ENCODE measurements around the gene ABHD8. TPM values are rescaled to one million over a fixed set of nuclear protein-coding genes. Genes with fewer than 3 reads are reported as not detected.

ABHD8 gene
- total and polyA plus RNA-seq, 2 of the 13 experiments (the other 11 are each of a cell fraction or from before 2014, with no cell fraction given), result 6.3 to 7.2 TPM

- no peak for TF ChIP-seq BCL3 (CRISPR knock-in tag; IDR thresholded peaks at IDR 0.05)
- TF ChIP-seq ZNF326 (CRISPR knock-in tag; IDR thresholded peaks at IDR 0.05; ENCODE audit: borderline replicate concordance), result no peak
- no peak for TF ChIP-seq ZNF740 (CRISPR knock-in tag; IDR thresholded peaks at IDR 0.05)
- TF ChIP-seq RARG (CRISPR knock-in tag; IDR thresholded peaks at IDR 0.05; ENCODE audit: low read depth), result no peak
- 0 out of 2 replicates have a peak, but pooled peaks have one; percentile 19 for TF ChIP-seq DNMT1 (CRISPR knock-in tag; IDR thresholded peaks at IDR 0.05)
- no peak for TF ChIP-seq KDM6A (CRISPR knock-in tag; IDR thresholded peaks at IDR 0.05; ENCODE audit: low read depth)
- no peak for TF ChIP-seq LBX2 (CRISPR knock-in tag; IDR thresholded peaks at IDR 0.05; ENCODE audit: borderline replicate concordance)
- TF ChIP-seq ZNF687 (CRISPR knock-in tag; IDR thresholded peaks at IDR 0.05), result peak; percentile 95
- TF ChIP-seq GRHL1 (CRISPR knock-in tag; conservative IDR thresholded peaks at IDR 0.05), result no peak
- TF ChIP-seq NR1H2 (CRISPR knock-in tag; IDR thresholded peaks at IDR 0.05; ENCODE audit: borderline replicate concordance, low read depth), result no peak
- no peak for TF ChIP-seq ZBTB4 (CRISPR knock-in tag; IDR thresholded peaks at IDR 0.05; ENCODE audit: borderline replicate concordance)
- no peak for TF ChIP-seq RORA (CRISPR knock-in tag; IDR thresholded peaks at IDR 0.05)
- TF ChIP-seq ZSCAN29 (CRISPR knock-in tag; conservative IDR thresholded peaks at IDR 0.05), result no peak
- no peak for TF ChIP-seq KDM4B (CRISPR knock-in tag; IDR thresholded peaks at IDR 0.05)
- TF ChIP-seq ZNF670 (CRISPR knock-in tag; IDR thresholded peaks at IDR 0.05; ENCODE audit: borderline replicate concordance), result no peak
- peak; percentile 46; the same call in 1 of the 2 replicates for TF ChIP-seq HIVEP1 (CRISPR knock-in tag; IDR thresholded peaks at IDR 0.05)
- TF ChIP-seq TBL1XR1 (IDR thresholded peaks at IDR 0.05; ENCODE audit: borderline replicate concordance, low read length, partially characterized antibody), result no peak
- TF ChIP-seq ZSCAN30 (CRISPR knock-in tag; IDR thresholded peaks at IDR 0.05), result no peak
- TF ChIP-seq ZNF713 (CRISPR knock-in tag; IDR thresholded peaks at IDR 0.05), result no peak
These were observed 48.0 kb downstream of the ABHD8 start (continued) for GRCh38 chr19:17255150-17255621.
